GM18867 (cell line): ENCODE data around the gene CLN5.
A peak's percentile ranks its signal among the peaks of the same experiment; 100 is the strongest.
"Not testable (repeated sequence)": the region's sequence is repeated elsewhere in the genome, so short reads cannot be mapped to it uniquely, and the experiment has no call there.

Experiments
- ATAC-seq: cut with Tn5 transposase; IDR thresholded peaks from one replicate; pipeline ENCODE4 v1.9.1; 2021; ENCODE audit warnings: mild to moderate bottlenecking, moderate library complexity; ENCODE audit not compliant: unreplicated experiment

Gene CLN5

DNA sequence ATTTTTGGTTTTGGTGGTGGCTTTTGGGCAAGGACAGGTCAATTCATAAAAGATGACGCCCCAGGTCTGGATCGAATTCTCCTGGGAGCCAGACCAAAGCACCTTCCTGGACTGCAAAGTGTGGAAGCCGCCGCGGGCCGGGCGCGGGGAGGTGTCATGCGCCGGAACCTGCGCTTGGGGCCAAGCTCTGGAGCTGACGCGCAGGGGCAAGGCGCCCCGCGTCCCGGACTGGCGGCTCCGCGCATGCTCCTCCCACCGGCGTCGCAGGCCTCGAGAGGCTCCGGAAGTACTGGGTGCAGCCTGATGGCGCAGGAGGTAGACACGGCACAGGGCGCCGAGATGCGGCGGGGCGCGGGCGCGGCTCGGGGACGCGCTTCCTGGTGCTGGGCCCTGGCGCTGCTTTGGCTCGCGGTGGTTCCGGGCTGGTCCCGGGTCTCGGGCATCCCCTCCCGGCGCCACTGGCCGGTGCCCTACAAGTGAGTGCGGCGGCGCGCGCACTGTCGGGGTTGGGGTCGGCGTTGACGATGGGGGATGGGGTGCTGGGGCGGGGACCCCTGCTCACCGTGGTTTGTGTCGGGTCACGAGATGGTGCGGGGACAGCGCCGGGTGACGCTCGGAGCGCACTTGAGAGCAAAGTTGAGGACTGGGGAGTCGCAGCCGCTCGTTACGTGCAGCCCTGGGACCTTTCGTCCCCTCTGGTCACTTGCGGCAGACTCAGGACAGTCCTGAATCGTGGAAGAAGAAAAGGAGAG is at the start of gene CLN5:
TSS of gene CLN5 (plus strand) at position 286 of the 752 bp plus-strand sequence. CDS start at position 304, 18 bp downstream.
- ATAC-seq, result peak; percentile 90

DNA sequence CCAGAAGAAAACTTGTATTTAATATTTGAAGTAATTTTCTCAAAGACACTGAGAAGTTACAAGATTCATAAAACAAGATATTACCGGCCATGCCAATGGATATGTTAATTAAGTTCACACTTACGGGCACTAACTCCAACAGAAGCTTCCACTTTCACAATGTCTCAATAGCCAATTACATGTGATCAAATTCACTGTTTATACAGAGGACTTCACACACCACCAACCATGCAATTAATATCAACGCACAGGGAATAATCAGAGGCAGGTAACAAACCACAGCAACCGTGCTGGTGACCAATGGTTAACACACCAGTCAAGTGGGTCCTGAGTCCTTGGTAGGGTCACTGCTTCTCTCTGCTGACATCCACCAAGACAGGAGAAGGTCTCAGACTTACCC is 49.5 kb upstream of the CLN5 start:
- peak; percentile 65 for ATAC-seq

DNA sequence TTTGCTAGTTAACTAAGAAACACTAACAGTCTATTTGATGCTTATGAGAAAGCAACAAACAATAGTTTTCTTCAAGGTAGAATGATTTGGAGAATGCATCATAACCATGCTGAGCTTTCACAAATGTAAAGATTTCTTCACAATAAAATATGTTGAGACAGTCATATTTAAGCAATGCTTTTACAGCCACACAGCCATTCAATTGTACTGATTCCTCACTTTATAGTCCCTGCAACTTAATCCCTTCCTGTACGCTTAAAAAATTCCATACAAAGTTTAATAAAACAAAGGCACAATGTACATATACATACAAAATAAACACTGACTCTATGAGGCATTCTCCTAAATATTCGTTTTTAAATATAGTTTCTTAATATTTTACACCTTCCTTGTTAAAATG is 48.2 kb upstream of the CLN5 start:
- ATAC-seq, result no peak

DNA sequence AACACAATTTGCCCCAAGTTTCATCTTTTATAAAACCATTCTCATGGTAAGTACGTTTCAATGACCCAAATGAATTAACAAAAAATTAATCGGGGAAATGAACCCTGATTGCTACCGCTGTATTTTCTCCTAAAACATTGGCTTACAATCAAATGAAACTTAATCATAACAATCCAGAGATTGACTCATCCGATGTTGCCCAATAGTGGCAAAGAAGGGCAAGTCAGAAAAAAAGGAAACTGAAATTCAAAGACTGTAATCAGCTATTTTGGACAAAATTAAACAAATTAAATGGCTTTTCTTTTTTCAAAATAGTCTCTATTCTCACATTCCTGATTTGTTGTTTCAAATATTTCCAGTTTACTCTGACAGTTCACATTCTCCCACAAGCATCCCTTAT is 47.4 kb upstream of the CLN5 start:
- no peak for ATAC-seq

DNA sequence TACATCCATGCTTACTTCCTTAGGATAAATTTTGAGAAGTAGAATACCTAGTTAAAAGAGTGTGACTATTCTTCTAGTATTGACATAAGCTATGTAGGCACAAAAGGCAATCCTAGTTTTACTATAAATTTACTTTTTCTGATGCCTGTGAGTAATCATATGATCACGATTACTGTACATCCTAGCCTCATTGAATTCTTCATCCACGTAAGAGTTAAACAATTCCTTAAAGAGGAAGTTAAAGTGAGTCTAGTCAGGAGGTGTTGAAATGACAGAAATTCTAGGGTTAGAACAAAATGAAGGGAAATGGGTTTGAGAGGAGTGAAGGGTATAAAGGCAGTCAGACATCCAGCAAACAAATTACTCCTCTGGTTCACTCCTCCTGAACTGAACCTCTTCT is 43.7 kb upstream of the CLN5 start, which contains the start of gene ACOD1:
TSS of gene ACOD1 (plus strand) at position 363 of the 400 bp plus-strand sequence. CDS start 48 bp downstream, outside the sequence.
- ATAC-seq, result no peak

GRCh38 chr13:76950101-76950500 is 41.8 kb upstream of the CLN5 start:
- no peak for ATAC-seq

GRCh38 chr13:76953968-76954367 is 37.9 kb upstream of the CLN5 start:
- ATAC-seq, result no peak

DNA sequence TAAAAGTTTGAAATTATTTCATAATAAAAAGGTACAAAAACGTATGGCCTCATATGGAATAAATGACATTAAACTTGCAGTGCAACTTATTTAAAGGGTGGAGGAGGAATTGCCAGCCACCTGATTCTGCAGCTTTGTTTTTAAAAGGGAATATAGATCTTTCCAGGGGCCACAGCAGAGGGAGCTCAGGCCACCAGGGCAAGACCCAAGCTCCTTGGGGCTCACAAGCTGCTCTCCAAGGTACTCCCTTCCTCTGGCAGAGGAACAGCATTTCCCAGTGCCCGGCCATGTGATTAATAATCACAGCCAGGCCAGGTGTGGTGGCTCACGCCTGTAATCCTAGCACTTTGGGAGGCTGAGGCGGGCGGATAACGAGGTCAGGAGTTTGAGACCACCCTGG is 37.3 kb upstream of the CLN5 start:
- no peak for ATAC-seq

DNA sequence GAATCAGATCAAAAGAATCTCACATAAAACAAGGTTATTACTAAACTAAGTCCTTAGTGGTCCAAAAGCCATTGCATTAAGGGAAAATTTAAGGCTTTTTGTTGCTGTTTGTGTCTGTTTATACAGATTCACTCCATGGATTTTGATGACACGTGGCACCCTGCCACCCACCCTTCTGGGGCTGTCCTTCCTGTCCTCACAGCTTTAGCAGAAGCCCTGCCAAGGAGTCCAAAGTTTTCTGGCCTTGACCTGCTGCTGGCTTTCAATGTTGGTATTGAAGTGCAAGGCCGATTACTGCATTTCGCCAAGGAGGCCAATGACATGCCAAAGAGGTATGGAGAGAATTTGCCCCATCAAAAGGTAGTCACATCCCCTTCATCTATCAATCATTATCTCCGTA is 36.7 kb upstream of the CLN5 start:
- no peak for ATAC-seq

DNA sequence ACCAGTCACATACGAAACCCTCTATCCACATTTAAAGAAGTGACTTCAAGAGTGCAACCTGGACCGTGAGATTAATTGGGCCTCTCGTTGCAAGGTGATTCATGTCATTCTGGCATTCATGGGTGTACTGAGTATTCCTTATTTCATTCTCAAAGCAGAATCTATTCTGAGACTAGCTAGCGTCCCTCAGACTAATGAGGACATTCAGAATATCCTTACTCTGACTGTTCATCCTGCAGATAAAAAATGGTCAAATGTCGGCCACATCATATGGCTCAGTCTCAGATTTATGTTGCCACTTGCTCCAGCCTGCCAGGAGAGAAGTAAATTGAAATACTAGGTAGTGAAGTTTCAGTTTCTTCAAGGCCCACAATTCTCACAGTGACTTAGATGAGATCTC is 36.2 kb upstream of the CLN5 start:
- no peak for ATAC-seq

GRCh38 chr13:76958841-76959432 is 32.9 kb upstream of the CLN5 start:
- no peak for ATAC-seq

DNA sequence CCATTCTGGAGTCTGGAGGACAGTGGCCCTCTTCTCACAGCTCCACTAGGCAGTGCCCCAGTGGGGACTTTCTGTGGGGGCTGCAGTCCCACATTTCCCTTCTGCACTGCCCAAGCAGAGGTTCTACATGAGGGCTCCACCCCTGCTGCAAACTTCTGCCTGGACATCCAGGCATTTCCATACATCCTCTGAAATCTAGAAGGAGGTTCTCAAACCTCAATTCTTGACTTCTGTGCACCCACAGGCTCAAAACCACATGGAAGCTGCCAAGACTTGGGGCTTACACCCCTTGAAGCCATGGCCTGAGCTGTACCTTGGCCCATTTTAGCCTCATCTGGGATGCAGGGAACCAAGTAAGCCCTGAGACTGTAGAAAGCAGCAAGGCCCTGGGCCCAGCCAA is 32.1 kb upstream of the CLN5 start:
- not testable (repeated sequence) for ATAC-seq

- ATAC-seq, result no peak
Measured at GRCh38 chr13:76965759-76966421, 26.0 kb upstream of the CLN5 start.

DNA sequence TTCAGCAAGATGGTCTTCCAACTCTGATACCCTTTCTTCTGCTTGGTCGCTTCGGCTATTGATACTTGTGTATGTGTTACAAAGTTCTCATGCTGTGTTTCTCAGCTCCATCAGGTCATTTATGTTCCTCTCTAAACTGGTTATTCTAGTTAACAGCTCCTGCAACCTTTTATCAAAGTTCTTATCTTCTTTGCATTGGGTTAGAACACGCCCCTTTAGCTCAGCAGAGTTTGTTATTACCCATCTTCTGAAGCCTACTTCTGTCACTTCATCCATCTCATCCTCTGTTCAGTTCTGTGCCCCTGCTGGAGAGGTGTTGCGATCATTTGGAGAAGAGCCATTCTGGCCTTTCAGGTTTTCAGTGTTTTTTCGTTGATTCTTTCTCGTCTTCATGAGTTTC is 24.9 kb upstream of the CLN5 start:
- ATAC-seq, result no peak

DNA sequence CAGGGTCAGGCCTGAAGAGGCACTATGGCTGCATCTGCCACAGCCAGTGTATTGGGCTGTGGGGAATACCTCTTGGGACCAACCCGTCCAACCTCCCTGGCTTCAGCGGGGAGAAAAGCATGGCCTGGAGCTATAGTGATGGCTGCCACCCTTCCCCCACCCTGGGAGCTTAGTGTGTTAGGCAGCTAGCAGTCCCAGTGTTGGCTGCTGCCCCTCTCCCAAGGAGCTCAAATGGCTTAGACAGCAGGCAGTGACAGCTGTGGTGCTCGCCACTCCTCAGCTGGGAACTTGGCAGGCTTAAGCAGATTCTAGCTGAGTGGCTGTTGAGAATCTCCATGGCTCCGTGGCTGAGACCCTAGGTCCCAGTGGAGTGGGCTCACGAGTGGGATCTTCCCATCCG is 23.8 kb upstream of the CLN5 start:
- no peak for ATAC-seq

GRCh38 chr13:76969488-76970365 is 22.2 kb upstream of the CLN5 start:
- ATAC-seq, result no peak

DNA sequence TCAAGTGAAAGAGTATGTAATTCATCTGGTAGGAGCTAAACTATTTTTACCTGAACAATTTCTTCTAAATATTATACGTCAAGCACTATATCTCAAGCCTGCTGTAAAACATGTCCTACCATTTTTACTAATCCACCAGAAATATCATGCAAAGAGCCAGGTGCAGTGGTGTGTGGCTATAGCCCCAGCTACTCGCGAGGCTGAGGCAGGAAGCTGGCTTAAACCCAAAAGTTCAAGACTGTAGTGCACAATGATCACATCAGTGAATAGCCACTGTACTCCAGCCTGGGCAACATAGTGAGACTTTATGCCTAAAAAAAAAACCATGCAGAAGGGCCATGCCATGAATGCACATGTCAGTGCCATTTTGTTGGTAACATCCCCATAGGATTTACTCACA is 20.7 kb upstream of the CLN5 start:
- peak; percentile 61 for ATAC-seq

- no peak for ATAC-seq
Measured at GRCh38 chr13:76971851-76972829, 19.7 kb upstream of the CLN5 start.

DNA sequence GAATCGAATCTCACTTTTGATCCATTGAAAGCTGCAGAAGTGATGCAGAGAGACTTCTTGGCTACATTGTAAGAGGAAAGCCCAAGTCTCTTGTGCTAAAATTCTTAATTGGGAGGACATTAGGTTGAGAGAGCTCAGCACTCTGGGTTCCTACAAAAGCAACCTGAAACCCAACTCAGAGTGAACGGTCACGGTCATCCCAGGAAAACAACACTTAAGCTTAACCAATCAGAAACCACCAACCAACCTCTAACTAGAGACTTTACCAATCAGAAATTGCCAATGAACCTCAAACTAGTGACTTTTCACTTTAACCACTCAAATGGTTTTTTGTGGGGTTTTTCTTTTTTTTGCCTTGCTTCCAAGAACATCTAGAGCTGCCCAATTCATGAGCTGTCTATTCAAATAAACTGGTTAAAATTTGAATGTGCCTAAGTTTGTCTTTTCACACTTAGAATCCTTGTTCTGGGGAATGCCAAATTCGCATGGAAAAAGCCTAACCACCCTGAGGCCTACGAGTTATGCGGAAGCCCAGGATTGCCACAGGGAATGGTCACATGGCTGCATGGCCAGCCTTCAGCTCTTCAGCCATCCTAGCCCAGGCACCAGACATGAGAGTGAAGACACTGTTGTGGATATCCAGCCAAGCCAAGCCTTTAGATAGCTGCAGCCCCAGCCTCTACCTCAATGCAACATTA is 17.8 kb upstream of the CLN5 start:
- no peak for ATAC-seq
